Peyer's patch (tissue), 4 donors: Measurements from ENCODE around the gene RINL. TPM values are rescaled to one million over a fixed set of nuclear protein-coding genes. Genes with fewer than 3 reads are reported as not detected.
"Not testable (repeated sequence)": the region's sequence is repeated elsewhere in the genome, so short reads cannot be mapped to it uniquely, and the experiment has no call there.

Experiments used
- DNase-seq, 3 donors: peaks; one replicate each; pipeline ENCODE4 v3.0.0-alpha.2; 2017 to 2019
- H3K27ac ChIP-seq, 4 donors: fragments of 200-600 bp; sonication (generic); one replicate each; pipeline ENCODE4 v1.5.1; 2016 to 2019
- H3K27me3 ChIP-seq, 2 donors: fragments of 200-600 bp; sonication (generic); one replicate each; pipeline ENCODE4 v1.5.1; 2019
- H3K36me3 ChIP-seq, 3 donors: fragments of 200-600 bp; sonication (generic); one replicate each; pipeline ENCODE4 v1.5.1; 2016 to 2019
- H3K4me1 ChIP-seq, 4 donors: fragments of 200-600 bp; sonication (generic); one replicate each; pipeline ENCODE4 v1.5.1; 2016 to 2019
- H3K4me3 ChIP-seq, 4 donors: fragments of 200-600 bp; sonication (generic); 1 replicate in 3 of 4; 2 replicates in 1 of 4; pipeline ENCODE4 v1.5.1; 2016 to 2019; ENCODE audit warnings: mild to moderate bottlenecking in 1 of 4
- H3K9me3 ChIP-seq, 4 donors: fragments of 200-600 bp; sonication (generic); one replicate each; pipeline ENCODE4 v1.5.1; 2016 to 2019; ENCODE audit warnings: mild to moderate bottlenecking in 1 of 4
- CTCF ChIP-seq, 6 experiments: fragments of 450-650 bp in 4 of 6; fragments of 200-600 bp in 2 of 6; sonication (generic) in 1 of 6; IDR thresholded peaks; one replicate each; pipeline ENCODE4 v1.5.1; 2017 to 2019; ENCODE audit warnings: antibody characterized with exemption in 6 of 6, mild to moderate bottlenecking in 3 of 6, moderate library complexity in 1 of 6
- POLR2A ChIP-seq, 2 donors: fragments of 450-650 bp; IDR thresholded peaks; one replicate each; pipeline ENCODE4 v1.5.1; 2017; ENCODE audit warnings: antibody characterized with exemption in 2 of 2, mild to moderate bottlenecking in 2 of 2, moderate library complexity in 2 of 2
- total RNA-seq, 4 donors: library from RNA; depleted of rRNA; stranded (reverse); fragments of >200 nt; gene quantifications; one replicate each; pipeline ENCODE4 v1.1.0, GENCODE V29; 2016

The RINL gene
- total RNA-seq, 4 donors from 2014 or later, result 4.6 to 22.3 (median 7.2) TPM

DNA sequence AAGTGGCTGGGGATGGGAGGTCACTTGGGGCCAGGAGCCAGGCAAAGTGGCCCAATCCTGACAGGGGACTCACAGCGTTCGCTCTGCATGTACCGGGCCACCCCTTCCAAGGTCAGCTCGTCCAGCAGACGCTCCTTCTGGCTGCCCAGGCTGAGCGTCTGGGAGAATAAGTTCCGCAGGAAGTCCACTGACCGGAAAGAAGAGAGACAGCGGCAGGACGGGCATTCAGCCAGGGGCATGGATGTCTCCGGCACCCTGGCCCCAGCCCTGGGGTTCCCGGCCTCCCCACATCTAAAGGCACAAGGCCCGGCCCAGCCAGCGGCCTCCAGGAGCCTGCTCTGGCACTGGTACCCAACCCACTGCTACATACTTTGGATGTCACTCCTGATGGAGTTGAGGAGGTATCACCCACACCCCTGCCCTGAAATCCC is 15.3 kb upstream of the RINL start:
- Histone ChIP-seq H3K4me3 (no peak overlapping the region), H3K9me3 (no peaks in the 10 kb centered on the region), H3K27me3 (no peaks in the 10 kb centered on the region), H3K36me3 (peaks cover 0 to 34% (median 0%) of the 10 kb centered on the region in 3 donors), H3K27ac (no peak overlapping the region), H3K4me1 (peaks cover 0 to 5% (median under 1%) of the 10 kb centered on the region in 4 donors)
- no peak for DNase-seq
- no peak for TF ChIP-seq CTCF (IDR thresholded peaks at IDR 0.05)
- no peak for TF ChIP-seq POLR2A (IDR thresholded peaks at IDR 0.05)

DNA sequence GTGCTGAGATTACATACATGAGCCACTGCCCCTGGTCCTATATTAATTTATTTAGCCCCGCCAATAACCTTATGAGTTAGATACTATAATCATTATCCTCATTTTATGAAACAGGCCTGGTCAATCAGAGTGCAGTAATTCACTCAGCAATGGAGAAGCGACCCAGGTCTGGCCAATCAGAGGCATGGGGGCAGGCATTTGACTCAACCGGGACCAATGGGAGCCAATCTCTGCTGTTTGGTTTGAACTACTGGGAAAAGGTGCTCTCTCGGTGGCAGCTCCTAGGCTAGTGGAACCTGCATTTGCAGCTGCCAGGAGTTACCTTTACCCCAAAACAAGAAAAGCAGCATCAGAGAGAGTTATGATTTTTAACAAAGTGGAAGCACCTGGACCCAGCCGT is 14.8 kb upstream of the RINL start:
- DNase-seq, result no peak
- no peaks in the 10 kb centered on the region for H3K27me3 ChIP-seq
- H3K36me3 ChIP-seq, result peaks cover 0 to 39% (median 0%) of the 10 kb centered on the region in 3 donors
- no peak overlapping the region for H3K4me3 ChIP-seq
- no peak overlapping the region for H3K27ac ChIP-seq
- TF ChIP-seq POLR2A (IDR thresholded peaks at IDR 0.05), result no peak
- TF ChIP-seq CTCF (IDR thresholded peaks at IDR 0.05), result no peak
- no peaks in the 10 kb centered on the region for H3K9me3 ChIP-seq
- no peaks in the 10 kb centered on the region for H3K4me1 ChIP-seq

DNA sequence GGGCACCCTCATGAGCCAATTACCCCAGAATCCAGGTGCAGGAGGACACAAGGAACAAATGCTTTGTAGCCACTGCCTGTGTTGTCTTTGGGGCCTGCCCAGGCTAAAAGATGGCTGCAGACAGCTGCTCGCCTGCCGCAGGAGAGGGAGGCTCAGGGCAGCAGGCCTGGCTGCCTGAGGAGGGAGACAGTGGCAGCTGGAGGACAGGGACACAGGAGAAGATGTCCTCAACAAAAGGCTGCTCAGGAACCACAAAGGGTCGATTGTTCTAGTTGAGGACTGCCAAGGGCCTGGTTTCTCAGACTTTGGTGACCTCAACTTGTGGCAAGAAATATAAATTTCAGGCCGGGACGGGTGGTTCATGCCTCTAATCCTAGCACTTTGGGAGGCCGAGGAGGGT is 13.7 kb upstream of the RINL start:
- H3K36me3 ChIP-seq, result peaks cover 0 to 42% (median 0%) of the 10 kb centered on the region in 3 donors

GRCh38 chr19:38890686-38891085 is 12.6 kb upstream of the RINL start:
- DNase-seq, result no peak
- Histone ChIP-seq H3K9me3 (no peaks in the 10 kb centered on the region), H3K27me3 (no peaks in the 10 kb centered on the region), H3K36me3 (peaks cover 0 to 42% (median 0%) of the 10 kb centered on the region in 3 donors), H3K4me3 (no peak overlapping the region), H3K27ac (no peak overlapping the region), H3K4me1 (no peaks in the 10 kb centered on the region)
- TF ChIP-seq POLR2A (IDR thresholded peaks at IDR 0.05) (no peak), CTCF (IDR thresholded peaks at IDR 0.05) (no peak)

More for the DNA sequence above, 13.7 kb upstream of the RINL start:
- no peak for DNase-seq
- TF ChIP-seq CTCF (IDR thresholded peaks at IDR 0.05) (no peak), POLR2A (IDR thresholded peaks at IDR 0.05) (no peak)
- Histone ChIP-seq H3K9me3 (no peaks in the 10 kb centered on the region), H3K4me1 (no peaks in the 10 kb centered on the region), H3K27me3 (no peaks in the 10 kb centered on the region), H3K4me3 (no peak overlapping the region), H3K27ac (no peak overlapping the region)

- Histone ChIP-seq H3K4me3 (no peak overlapping the region), H3K4me1 (no peaks in the 10 kb centered on the region), H3K9me3 (no peaks in the 10 kb centered on the region), H3K27ac (no peak overlapping the region), H3K27me3 (no peaks in the 10 kb centered on the region), H3K36me3 (peaks cover 0 to 42% (median 0%) of the 10 kb centered on the region in 3 donors)
- TF ChIP-seq CTCF (IDR thresholded peaks at IDR 0.05) (no peak), POLR2A (IDR thresholded peaks at IDR 0.05) (no peak)
- no peak for DNase-seq
Measured at GRCh38 chr19:38889803-38890202, 11.7 kb upstream of the RINL start.

DNA sequence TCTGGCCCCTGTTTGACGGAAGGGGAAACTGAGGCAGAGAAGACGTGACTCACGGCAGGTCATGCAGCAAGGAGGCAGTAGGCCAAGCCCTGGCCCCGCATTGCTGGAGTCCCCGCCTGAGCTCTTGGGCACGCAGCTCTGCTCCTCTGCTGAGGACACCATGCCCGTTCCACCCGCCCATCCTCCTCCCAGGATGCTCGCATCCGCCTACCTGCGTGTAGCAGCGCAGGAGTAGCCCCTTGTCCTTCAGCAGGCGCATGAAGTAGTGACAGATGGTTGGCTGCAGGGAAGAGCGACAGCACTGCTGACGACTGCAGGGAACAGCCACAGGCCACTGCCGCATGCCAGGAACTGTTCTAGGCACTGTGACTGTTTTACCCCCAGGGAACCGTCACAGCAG is 10.8 kb upstream of the RINL start:
- no peaks in the 10 kb centered on the region for H3K27me3 ChIP-seq
- no peaks in the 10 kb centered on the region for H3K9me3 ChIP-seq
- H3K27ac ChIP-seq, result no peak overlapping the region
- no peaks in the 10 kb centered on the region for H3K4me1 ChIP-seq
- no peak for TF ChIP-seq CTCF (IDR thresholded peaks at IDR 0.05)
- TF ChIP-seq POLR2A (IDR thresholded peaks at IDR 0.05), result no peak
- peaks cover 0 to 42% (median 0%) of the 10 kb centered on the region in 3 donors for H3K36me3 ChIP-seq
- DNase-seq, result no peak
- H3K4me3 ChIP-seq, result no peak overlapping the region

- H3K27me3 ChIP-seq, DNase-seq, H3K4me1 ChIP-seq, H3K4me3 ChIP-seq, H3K9me3 ChIP-seq, H3K27ac ChIP-seq: not testable (repeated sequence)
- H3K36me3 ChIP-seq, result peaks cover 0 to 51% (median 0%) of the 10 kb centered on the region in 3 donors
Measured at GRCh38 chr19:38884691-38885090, 6.6 kb upstream of the RINL start.
